Smooth muscle cell of the brain vasculature (primary cell): ENCODE results near the gene P2RX1.

Source experiments
- DNase-seq: peaks from one replicate; pipeline ENCODE4 v3.0.0-alpha.2; 2012; ENCODE audit warnings: low read depth, low spot score

The P2RX1 gene

DNA sequence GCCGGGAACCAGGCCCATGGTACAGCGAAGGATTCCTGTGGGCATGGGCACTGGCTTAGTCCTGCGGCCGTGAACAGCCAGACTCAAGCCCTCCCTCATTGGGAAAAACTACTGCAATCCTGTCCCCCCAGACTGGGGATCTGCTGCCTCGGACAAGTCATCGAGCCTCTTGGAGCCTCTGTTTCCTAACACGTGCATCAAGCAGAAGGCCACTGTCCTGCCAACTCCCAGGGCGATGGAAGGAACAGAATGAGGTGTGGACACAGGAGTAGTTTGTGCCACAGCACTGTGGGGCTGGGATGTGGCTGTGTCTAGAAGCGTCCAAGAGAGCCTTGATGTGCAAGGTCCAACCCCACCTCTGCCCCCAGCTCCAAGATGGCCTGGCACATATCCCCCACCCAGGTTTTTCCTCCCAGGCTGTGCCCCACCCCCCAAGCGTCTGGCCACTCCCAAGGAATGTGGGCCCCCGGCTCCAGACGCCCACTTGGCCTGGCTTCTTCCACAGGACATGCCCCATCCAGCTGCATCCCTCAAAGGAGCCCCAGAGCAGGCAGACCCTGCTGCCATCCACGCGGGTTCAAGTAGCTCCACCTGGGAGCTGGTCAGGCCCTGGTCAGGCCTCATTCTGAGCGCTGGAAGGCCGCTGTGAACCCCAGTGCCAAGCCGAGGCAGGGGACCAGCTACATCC, 26.8 kb downstream of the P2RX1 start:
- no peak for DNase-seq

- DNase-seq, result no peak
These were observed 27.7 kb downstream of the P2RX1 start for GRCh38 chr17:3888343-3889171.

GRCh38 chr17:3887804-3888203, 28.5 kb downstream of the P2RX1 start:
- no peak for DNase-seq

GRCh38 chr17:3887394-3887793, 28.9 kb downstream of the P2RX1 start:
- DNase-seq, result no peak

GRCh38 chr17:3886776-3887175, 29.5 kb downstream of the P2RX1 start:
- no peak for DNase-seq

GRCh38 chr17:3885970-3886369, 30.3 kb downstream of the P2RX1 start:
- no peak for DNase-seq

DNA sequence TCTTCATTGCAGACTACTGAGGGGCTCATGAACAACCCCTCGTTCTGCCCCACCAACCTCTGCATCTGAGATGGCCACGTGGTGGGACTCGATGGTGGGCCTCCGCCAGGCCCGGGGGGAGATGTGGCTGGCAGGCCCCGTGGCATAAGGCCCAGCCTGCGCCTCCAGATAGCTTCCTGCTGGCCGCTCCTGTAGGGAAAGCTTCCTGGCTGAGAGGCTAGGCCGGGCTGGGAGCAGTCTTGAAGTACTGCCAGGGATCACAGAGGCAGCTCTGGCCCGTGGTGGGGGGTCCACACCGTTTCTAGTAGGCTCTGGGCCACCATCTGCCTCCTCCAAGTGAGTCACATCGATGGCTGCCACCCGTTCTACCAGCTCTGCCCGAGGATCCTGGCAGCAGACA, 31.0 kb downstream of the P2RX1 start:
- no peak for DNase-seq

DNA sequence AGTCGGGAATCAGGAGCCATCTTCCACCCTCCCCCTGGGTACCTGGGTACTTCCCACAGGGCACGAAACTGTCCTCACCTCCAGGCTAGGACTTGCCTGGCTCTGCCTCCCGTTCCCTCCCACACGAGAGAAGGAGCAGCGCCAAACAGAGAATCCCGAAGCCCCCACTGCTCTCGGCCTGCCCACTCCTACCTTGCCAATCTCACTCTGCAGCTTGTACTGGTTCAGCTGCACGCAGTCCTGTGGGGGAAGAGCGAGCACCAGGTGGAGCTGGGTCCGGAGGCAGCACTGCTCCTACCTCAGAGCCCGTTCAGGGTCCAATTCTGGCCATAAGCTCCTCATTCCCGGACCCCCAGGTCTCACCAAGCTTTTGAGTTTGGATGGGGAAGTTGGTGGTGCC, 32.1 kb downstream of the P2RX1 start:
- DNase-seq, result no peak

- DNase-seq, result no peak
These were observed 34.0 kb downstream of the P2RX1 start for GRCh38 chr17:3882276-3882675.

DNA sequence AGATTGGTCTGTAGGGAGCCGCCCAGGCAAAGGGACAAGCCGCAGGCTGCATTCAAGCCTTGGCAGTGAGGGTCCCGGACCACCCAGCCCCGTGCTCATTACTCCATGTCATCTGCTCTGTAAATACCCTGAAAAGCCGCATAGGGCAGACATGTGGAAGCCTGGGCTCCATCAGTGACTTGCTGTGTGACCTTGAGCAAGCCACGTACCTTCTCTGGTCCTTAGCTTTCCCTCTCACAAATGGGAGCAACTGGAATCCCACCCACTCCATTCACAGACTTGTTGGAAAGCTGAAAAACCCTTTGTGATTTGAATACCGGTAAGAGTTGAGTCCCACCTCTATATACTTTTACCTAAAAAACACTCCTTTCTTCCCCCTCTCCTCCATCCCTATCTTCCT, 35.3 kb downstream of the P2RX1 start:
- no peak for DNase-seq

DNA sequence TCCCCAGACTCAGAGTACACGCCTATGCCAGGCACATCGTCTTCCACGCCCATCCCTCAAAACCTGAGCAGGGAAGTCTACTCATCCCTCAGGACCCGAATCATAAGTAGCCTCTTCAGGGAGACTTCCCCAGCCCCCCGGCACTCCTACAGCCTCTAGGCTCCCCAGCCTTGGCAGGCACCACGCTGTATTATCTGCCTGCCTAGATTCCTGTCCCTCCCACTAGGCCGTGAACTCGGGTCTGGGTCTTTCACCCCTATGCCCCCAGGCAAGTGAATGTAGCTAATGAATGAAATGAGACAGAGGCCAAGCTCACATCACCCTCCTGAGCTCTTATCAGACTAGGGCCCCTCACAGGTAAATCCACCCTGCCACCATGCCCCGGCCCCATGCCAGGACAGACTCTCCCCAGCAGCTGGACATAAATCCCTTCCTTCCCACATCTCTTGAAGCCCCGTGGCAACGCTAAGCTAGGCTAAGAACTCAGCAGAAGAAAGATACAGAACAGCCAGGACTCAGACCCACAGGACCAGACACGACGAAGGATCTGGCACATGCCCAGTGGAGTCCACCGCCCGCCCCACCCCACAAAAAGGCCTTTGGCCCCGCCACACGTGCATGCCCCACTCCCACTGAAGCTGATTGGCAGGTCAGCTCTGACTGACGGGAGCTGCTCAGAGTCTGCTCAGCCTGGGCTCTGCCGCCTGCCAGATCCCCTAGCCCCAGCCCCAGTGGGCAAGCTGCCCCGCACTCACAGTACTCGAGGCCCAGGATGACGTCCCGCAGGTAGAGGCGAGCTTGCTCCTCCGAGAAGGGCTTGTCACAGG, 36.5 kb downstream of the P2RX1 start:
- DNase-seq, result no peak

- no peak for DNase-seq
These were observed 37.1 kb downstream of the P2RX1 start for GRCh38 chr17:3879186-3879585.

DNA sequence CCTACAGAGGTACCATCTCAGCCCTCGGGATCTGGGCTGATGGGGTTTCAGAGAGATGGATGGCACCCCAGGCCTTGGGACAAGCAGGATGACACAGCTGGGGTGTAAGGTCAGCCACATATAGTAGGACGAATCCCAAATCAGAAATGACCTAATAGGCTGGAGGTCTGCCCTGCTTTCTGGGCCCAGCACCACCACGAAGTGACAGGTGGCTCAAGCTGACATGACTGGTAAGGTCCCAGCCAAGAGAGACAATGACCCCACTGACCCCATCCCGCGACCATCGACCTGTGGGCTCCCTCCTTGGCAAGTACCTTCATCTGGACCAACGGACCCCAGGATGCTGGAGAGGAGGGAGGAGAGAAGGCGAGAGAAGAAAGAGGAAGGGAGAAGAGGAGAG, 39.0 kb downstream of the P2RX1 start:
- DNase-seq, result no peak

DNA sequence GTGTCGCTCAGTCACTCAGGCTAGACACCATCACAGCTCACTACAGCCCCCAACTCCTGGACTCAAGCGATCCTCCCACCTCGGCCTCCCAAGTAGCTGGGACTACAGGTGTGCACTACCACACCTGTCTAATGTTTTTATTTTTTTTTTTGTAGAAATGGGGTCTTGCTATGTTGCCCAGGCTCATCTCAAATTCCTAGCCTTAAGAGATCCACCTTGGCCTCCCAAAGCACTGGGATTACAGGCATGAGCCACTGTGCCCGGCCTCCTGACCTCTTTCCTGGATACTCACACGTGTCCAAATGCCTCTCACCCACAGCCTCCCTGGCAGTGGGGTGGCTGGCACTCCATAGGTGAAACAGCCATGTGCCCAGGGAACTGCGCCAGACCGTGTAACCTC, 40.9 kb downstream of the P2RX1 start:
- DNase-seq, result no peak

DNA sequence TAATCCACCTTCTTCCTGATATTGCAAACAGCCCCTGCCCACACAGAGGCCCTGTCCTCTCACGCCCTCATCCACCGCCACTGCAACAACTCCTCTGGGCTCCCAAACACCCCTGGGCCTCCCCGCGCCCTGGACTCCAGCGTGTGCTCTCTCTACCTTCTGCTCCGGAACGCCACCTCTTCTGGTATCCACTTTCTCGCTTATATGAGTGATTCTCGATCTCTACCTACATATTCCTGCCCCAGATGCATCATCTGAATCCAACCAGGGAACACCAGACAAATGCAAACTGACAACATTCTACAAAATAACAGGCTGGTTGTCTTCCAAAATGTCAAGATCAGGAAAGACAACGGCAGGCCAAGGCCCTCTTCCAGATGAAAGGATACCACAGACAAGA, 42.4 kb downstream of the P2RX1 start:
- no peak for DNase-seq

DNA sequence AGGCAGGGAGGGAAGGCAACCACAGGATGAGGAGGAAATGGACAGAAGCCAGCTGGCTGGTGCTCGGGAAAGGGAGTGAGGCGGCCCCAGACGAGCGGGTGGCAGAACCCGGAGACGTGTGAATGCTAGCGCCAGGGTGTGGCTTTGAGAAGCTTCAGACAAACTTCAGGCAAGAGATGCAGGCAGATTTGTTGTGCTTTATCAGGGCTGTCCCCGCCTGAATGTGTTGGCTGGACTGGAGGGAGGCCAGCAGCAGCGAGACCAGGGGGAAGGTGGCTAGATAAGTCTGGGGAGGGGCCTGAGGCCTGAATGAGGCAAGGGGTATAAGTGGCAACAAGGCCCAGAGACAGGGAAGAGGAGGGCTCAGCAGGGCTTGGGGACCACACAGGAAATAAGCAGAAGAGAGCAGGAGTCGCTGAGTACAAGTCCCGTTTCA, 45.4 kb downstream of the P2RX1 start:
- no peak for DNase-seq

DNA sequence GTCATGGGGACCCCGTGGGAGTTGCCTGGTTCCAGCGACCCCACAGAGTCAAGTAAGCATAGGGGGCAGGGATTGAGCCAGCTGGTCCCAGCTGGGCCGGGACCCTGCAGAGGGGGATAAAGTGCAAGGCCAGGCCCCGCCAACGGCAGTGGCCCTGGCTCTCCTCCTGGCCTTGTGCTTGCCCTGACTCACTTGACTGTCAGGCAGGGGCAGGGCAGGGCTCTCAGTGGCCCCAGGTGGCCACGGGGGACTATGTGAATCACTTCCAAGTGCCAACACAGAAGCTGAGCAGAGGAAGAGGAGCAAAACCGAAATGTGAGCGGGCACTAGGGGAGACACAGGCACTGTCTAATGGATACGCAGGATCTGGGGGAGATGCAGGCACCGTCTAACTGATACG, 48.7 kb downstream of the P2RX1 start:
- no peak for DNase-seq

DNA sequence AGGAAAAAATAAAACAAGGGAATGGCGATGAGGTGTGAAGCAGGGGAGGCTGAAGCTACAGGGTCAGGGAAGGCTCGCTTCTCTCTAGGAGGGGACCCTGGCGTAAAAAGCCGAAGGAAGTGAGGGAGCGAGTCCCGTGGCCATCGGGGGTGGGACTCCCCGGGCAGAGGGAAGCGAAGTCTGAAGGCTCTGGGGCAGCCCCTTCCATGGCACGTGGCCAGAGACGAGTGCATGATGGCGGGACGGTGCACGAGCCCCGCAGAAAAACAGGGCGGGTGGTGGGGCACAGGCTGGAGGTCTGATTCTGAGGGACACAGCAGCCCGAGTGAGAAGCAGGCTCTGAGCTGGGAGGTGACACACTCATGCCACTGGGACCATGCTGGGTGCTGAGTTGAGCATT, 49.2 kb downstream of the P2RX1 start:
- no peak for DNase-seq

GRCh38 chr17:3866276-3866675, 50.0 kb downstream of the P2RX1 start:
- no peak for DNase-seq

DNA sequence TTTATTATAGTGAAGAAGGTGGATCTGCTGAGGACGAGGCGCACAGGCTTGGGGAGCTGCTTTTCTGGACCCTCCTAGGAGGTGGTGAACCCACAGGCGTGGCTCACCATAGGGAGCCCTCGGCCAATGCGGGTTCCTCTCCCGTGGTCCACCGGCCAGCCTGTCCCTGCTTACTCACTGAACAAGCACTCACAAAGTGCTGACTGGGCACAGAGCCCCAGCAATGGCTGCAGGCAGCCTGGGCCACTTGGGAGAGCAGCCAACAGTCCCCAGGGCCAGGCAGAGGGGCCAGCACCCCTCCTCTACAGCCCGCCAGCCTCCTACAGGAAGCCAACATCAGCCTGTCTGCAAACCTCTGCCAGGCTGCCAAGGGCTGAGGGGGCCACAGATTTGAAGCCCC, 51.1 kb downstream of the P2RX1 start:
- DNase-seq, result no peak

GRCh38 chr17:3864534-3864933, 51.7 kb downstream of the P2RX1 start:
- no peak for DNase-seq
